Thoracic aorta (tissue), 2 donors: Measurements from ENCODE around the gene SLC35E1. TPM values are rescaled to one million over a fixed set of nuclear protein-coding genes. Genes with fewer than 3 reads are reported as not detected.
A peak's percentile ranks its signal among the peaks of the same experiment; 100 is the strongest.

Experiments used
- ATAC-seq: fragments of 150-250 bp; one replicate; pipeline ENCODE4 v1.8.0; 2017; ENCODE audit warnings: low read depth; ENCODE audit not compliant: insufficient number of reproducible peaks, low FRiP score
- DNase-seq: peaks from one replicate; pipeline ENCODE4 v3.0.0-alpha.2; 2020; ENCODE audit warnings: low spot score
- H3K27ac ChIP-seq, 2 donors: fragments of 200-600 bp; sonication (generic); 1 replicate in 1 of 2; 2 replicates in 1 of 2; pipeline ENCODE4 v1.5.1; 2016; ENCODE audit warnings: mild to moderate bottlenecking in 2 of 2, moderate library complexity in 2 of 2
- H3K27me3 ChIP-seq: fragments of 200-600 bp; sonication (generic); replicated peaks from 2 replicates; pipeline ENCODE4 v1.6.0; 2016; ENCODE audit warnings: mild to moderate bottlenecking; ENCODE audit not compliant: insufficient read depth
- H3K36me3 ChIP-seq: fragments of 200-600 bp; sonication (generic); one replicate; pipeline ENCODE4 v1.5.1; 2016
- H3K4me1 ChIP-seq, 2 donors: fragments of 200-600 bp; sonication (generic); 1 replicate in 1 of 2; 2 replicates in 1 of 2; pipeline versions ENCODE4 v1.5.1 to v1.6.0; 2016; ENCODE audit warnings: low read depth in 2 of 2, mild to moderate bottlenecking in 1 of 2; ENCODE audit not compliant: control insufficient read depth in 1 of 2
- H3K4me3 ChIP-seq: fragments of 200-600 bp; sonication (generic); 2 replicates; pipeline ENCODE4 v1.5.1; 2016; ENCODE audit warnings: mild to moderate bottlenecking
- H3K9me3 ChIP-seq: fragments of 200-600 bp; sonication (generic); 2 replicates; pipeline ENCODE4 v1.5.1; 2016
- CTCF ChIP-seq: fragments of 200-600 bp; sonication (generic); IDR thresholded peaks from one replicate; pipeline ENCODE4 v1.5.1; 2019; ENCODE audit warnings: antibody characterized with exemption
- total RNA-seq, 2 donors: library from RNA; depleted of rRNA; stranded (reverse); fragments of >200 nt; gene quantifications; one replicate each; pipeline versions ENCODE4 v1.1.0 to v1.2.3, GENCODE V29; 2016

Gene SLC35E1
- total RNA-seq: 10 to 100 TPM; 66.9 to 85.3 TPM

DNA sequence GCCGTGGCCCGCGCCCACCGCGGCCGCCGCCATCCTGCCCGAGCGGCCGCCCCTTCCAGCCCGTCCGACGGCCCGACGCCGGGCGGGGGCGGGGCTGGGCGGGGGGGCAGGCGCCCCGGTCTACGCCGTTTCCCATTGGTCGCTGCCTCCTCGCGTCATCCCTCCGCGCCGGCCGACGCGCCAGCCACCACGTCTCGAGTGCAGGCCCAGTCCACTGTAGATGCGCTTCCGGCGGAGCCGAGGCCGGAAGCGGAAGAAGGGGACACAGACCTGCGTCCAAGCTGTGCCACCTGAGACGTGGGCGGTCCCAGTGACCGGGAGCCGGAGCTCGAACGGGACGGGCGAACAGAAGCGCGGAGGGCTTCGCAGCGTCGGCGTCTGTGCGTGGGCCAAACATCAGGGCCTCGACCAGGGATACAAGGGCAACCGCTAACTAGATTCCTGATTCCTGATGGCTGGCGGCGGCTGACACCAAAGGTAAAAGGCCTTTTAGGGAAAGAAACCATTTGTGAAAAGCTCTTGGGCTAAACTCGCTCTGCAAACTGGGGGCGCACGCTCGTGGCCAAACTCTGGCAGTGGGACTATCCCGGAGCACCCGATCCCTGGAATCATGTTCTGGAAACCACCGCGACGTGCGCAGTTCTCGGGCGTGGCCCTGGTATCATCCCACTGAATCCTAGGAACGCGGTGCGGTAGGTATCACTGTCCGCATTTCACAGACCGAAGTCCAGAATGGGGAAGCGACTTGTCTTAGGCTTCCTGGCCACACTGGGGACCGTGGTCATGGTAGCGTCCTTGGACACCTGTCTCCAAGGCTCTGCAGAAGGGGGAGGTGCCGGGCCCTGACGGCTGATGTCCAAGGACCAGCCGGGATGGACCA is at the start of gene SLC35E1:
Gene SLC35E1 (minus strand): TSS at position 84 of the 880 bp plus-strand sequence. CDS start 51 bp downstream, at position 33.
- no peaks in the 10 kb centered on the region for H3K9me3 ChIP-seq
- no peak for TF ChIP-seq CTCF
- H3K27me3 ChIP-seq: no peaks in the 10 kb centered on the region
- H3K4me1 ChIP-seq: peaks cover 12 to 36% of the 10 kb centered on the region in 2 donors
- peak; percentile 96 for ATAC-seq
- H3K4me3 ChIP-seq: peak within 1 kb of the TSS; percentile 90
- H3K27ac ChIP-seq: peak within 1 kb of the TSS; percentile 76 to 83
- peak; percentile 73 for DNase-seq
- peaks cover 16% of the 10 kb centered on the region for H3K36me3 ChIP-seq

DNA sequence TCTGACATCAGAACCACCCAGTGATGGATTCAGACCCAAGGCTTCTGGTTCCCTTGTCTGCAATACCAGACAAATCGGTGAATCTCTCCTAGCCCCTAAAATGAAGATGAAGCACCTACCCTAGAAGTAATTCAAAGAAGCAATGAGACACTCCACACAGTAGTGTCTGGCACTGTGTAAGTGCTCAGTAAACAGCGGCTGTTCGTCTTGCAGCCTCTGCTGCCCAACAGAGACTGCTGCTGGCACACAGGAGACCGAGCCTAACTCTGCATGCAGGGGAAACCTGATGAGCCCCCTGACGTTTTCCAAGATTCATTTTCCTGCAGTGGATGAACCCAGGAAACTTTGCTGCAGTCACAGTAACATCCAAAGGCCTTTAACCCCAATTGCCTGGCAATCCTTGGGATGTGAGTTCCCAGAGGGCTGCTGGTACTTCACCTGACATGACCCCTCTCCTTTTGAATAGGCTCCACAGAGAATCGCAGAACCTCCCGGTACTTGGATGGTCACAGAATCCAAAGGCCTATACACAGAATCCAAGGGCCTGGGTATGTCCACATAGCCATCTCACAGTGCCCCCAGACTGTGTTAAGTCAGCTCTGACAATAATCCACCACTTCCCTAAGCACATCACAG is 49.1 kb upstream of the SLC35E1 start:
- H3K4me3 ChIP-seq: no peak overlapping the region
- no peaks in the 10 kb centered on the region for H3K9me3 ChIP-seq
- peaks cover 6 to 27% of the 10 kb centered on the region in 2 donors for H3K4me1 ChIP-seq
- H3K27ac ChIP-seq: no peak overlapping the region
- H3K27me3 ChIP-seq: no peaks in the 10 kb centered on the region
- TF ChIP-seq CTCF: no peak
- ATAC-seq: no peak
- H3K36me3 ChIP-seq: no peaks in the 10 kb centered on the region
- DNase-seq: no peak

- TF ChIP-seq CTCF: no peak
- peaks cover 3 to 20% of the 10 kb centered on the region in 2 donors for H3K4me1 ChIP-seq
- H3K27ac ChIP-seq: no peak overlapping the region
These were observed 48.4 kb upstream of the SLC35E1 start for GRCh38 chr19:16620584-16620983.

GRCh38 chr19:16620018-16620417 is 47.8 kb upstream of the SLC35E1 start:
- Histone ChIP-seq H3K36me3 (no peaks in the 10 kb centered on the region), H3K4me1 (peaks cover 3 to 17% of the 10 kb centered on the region in 2 donors), H3K27me3 (no peaks in the 10 kb centered on the region), H3K4me3 (no peak overlapping the region), H3K27ac (no peak overlapping the region), H3K9me3 (no peaks in the 10 kb centered on the region)
- no peak for ATAC-seq
- TF ChIP-seq CTCF: no peak
- DNase-seq: no peak

More at GRCh38 chr19:16620584-16620983, 48.4 kb upstream of the SLC35E1 start:
- DNase-seq (no peak), ATAC-seq (no peak)
- H3K9me3 ChIP-seq: no peaks in the 10 kb centered on the region
- H3K36me3 ChIP-seq: no peaks in the 10 kb centered on the region
- no peak overlapping the region for H3K4me3 ChIP-seq
- H3K27me3 ChIP-seq: no peaks in the 10 kb centered on the region

DNA sequence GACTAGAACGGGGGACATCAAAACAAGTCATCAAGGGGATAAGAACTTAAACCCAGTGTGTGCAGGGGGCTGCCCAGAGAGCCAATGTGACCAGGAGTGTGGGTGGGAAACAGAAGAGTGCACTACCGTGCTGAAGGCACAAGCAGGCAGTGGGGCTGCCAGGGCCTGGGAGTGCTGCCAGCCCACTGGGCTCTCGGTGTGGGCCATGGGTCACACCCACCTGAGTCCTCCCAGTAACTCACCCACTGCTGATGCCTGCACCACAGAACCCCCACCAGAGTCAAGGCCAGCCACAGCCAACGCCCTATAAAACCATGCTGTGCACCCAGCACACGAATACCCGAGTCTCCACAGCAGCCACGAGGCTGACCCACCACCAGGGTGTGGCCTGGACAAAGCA is 47.2 kb upstream of the SLC35E1 start:
- TF ChIP-seq CTCF: no peak
- DNase-seq: no peak
- no peak overlapping the region for H3K27ac ChIP-seq
- H3K36me3 ChIP-seq: no peaks in the 10 kb centered on the region
- H3K27me3 ChIP-seq: no peaks in the 10 kb centered on the region
- ATAC-seq: no peak
- no peaks in the 10 kb centered on the region for H3K9me3 ChIP-seq
- peaks cover 3 to 17% of the 10 kb centered on the region in 2 donors for H3K4me1 ChIP-seq
- H3K4me3 ChIP-seq: no peak overlapping the region
